ENCODE results near the gene TMEM141.
"Not testable (repeated sequence)": the region's sequence is repeated elsewhere in the genome, so short reads cannot be mapped to it uniquely, and the experiment has no call there.

The TMEM141 gene

DNA sequence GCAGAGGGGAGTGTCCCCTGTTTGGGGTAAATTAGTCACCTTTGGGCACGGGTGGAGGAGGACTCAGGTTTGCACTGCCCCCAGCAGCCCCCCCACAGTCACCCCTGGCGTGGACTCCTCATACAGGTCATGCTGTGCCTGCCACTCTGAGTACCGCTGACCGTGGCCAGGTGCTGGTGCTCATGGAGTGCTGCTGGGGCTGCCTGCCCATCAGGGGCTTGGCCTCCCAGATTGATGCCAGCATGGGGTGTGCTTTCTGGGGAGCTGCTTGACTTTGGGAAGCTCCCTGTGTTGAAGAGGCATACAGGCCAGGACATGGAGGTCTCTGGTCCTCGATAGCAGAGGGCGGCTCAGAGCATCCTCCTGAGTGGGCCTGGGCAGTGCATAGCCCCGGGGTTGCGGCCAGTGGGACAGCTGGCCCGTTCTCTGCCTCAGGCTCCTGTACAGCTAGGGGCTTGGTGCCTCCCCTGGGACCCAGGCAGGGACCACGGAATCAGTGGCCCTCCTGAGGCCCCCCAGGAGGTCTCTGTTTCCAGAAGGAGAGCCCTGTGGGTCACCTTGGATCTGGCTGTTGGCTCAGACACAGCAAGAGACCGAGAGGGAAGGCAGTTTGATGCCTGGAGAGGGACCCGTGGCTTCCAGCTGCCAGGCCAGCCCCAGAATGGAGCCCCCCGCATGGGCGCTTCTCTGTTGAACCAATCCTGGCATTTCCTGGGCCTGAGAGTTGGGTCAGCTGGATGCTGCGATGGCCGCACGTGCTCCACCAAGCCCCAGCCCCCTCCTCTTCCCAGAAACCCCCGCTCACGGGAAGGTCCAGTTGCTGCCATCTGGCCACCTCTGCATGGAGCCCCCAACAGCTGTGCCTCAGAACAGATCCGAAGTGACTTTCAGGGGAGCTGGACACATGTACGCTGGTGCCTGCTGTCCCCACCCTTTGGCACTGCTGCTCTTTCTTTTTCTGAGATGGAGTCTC, 45.1 kb downstream of the TMEM141 start:
- no peak for DNase-seq

DNA sequence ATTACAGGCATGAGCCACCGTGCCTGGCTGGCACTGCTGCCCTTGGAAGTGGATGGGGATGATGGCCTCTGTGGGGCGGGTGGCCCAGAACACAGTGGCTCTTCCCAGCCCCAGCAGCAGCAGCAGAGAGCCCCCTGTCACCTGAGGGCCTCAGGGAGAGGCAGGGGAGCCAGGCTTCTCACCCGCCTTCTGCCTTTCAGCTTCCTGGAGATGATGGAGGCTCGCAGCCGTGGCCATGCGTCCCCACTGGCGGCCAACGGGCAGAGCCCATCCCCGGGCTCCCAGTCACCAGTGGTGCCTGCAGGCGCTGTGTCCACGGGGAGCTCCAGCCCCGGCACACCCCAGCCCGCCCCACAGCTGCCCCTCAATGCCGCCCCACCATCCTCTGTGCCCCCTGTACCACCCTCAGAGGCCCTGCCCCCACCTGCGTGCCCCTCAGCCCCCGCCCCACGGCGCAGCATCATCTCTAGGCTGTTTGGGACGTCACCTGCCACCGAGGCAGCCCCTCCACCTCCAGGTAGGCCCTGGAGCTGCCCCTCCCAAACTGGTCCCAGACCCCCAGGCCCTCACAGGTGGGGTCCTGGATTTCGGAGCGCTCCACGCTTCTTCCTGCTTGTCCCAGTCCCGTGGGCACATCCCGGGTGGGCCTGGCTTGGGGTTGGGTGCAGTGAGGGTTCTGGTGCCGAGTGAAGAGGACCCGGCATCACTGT, 46.2 kb downstream of the TMEM141 start:
- no peak for DNase-seq

DNA sequence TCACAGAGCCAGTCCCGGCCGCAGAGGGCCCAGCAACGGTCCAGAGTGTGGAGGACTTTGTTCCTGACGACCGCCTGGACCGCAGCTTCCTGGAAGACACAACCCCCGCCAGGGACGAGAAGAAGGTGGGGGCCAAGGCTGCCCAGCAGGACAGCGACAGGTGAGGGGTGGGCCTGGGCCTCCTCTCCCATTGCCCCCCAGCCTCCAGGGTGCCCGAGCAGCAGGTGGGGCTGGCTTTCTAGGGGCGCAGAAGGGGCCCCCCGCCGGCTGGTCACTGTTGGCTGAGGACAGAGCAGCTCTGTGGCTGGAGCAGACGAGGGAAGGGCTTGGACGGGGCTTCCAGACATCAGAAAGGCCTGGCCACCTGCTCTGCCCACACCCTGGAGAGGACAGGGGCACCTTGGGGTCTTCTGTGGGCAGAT, 46.7 kb downstream of the TMEM141 start:
- not testable (repeated sequence) for DNase-seq

DNA sequence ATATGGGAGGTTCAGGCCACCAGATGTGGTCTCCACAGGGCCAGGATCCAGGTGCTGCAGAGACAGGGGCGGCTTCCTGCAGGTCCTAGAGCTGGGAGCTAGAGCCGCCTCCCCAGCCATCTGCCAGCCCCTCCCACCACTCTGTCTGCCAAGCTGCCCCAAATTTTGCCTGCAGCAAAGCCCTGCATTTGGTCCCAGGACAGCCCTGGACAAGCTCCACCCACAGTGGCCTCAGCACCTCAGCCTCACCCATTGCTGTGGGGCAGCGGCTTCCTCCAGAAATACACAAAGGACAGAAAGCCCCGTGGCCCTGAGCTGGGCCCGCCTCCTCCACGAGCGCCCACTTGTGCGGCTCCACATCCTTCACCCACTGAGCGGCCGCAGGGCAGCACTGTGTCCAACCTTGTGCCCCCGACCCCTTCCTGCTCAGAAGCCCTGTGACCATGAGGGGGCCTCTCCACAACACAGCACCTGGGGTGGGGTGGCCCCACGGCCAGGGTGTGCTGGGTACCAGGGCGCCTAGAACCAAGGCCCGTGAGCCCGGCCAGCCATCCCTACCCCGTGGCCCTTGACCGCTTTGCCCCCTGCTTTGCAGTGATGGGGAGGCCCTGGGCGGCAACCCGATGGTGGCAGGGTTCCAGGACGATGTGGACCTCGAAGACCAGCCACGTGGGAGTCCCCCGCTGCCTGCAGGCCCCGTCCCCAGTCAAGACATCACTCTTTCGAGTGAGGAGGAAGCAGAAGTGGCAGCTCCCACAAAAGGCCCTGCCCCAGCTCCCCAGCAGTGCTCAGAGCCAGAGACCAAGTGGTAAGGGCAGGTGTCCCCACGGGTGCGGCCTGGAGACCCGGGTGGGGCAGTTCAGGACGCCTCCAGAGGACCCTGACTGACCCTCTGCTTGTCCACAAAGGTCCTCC, 47.4 kb downstream of the TMEM141 start:
- no peak for DNase-seq

DNA sequence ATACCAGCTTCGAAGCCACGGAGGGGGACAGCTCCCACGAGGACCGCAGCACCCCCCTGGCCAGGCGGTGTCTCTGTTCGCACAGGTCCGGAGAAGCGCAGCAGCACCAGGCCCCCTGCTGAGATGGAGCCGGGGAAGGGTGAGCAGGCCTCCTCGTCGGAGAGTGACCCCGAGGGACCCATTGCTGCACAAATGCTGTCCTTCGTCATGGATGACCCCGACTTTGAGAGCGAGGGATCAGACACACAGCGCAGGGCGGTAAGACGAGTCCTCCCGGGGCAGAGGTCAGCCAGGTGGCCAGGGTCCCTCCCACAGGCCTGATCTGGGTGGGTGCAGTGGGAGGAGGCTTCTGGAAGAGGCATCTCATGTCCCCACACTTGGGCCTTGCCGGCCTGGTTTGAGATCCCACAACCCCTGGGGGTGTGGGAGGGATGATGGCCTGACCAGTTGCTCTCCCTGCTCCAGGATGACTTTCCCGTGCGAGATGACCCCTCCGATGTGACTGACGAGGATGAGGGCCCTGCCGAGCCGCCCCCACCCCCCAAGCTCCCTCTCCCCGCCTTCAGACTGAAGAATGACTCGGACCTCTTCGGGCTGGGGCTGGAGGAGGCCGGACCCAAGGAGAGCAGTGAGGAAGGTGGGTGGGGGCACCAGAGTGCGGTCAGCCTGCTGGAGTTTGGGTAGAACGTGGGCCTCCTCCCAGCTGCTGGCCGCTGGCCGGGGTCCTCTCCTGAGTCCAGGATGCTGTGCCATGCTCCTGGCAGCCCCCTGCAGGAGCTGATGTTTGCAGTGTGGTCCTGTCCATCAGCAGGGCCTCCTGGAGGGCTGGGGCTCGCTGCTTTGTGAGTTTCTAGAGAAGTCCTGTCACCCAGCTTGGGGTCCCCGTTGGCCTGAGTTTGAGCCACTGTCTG, 48.3 kb downstream of the TMEM141 start:
- no peak for DNase-seq

DNA sequence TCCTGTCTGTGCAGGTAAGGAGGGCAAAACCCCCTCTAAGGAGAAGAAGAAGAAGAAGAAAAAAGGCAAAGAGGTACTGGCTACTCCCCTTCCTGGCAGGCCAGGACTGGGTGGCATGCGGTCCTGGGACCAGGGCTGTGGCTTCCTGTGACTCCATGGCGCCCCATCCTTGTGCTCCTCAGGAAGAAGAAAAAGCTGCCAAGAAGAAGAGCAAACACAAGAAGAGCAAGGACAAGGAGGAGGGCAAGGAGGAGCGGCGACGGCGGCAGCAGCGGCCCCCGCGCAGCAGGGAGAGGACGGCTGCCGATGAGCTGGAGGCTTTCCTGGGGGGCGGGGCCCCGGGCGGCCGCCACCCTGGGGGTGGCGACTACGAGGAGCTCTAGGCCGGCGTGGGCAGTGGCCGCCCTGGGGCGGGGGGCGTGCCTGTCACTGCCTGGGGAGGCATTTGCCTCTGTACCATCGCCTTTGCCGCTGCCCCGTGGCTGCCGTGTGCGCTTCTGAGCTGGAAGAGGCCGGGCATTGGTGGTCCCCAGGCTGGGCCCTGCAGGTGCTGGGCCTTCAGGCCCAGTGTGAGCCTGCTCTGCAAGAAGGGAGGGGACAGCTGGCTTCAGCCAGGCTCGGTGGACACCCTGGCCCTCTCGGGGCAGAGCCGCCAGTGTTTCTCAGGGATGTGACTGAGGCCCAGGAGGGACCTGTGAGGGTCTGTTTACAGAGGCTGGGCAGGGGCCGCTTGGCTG, 49.2 kb downstream of the TMEM141 start:
- DNase-seq, result no peak

DNA sequence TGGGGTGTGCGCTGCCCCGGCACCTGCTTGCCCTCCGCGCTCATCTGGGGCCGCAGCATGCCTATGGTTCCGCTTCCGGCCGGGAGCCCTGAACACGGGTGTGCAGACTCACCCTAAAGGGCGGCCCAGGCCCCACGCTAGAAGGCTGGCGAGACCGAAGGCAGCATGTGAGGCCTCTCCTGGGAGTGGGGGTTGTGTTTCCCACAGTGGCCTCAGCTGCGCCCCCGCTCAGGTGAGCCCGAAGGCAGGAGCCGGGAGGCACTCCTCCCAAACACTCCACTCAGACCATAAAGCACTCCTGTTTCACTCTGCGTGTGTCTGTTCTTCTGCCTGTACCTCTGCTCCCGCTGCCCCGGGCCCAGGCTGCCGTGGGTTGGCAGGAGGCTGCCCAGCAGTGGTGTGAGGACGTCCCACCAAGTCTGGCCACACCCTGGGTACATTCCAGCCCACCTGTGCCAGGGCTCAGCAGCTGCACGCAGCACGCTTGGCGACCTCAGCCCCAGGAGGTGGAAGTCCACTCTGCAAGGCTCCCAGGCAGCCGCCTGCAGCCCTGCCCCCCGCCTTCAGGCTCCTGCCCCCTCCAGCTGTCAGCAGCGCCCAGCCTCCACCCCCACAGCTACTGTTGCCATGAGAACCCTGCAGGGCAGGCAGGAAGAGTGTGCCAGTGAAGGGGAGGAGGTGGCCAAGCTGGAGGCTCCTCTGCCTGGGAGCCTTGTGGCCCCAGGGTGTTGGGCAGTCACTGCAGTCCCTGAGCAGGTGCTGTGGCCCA, 49.9 kb downstream of the TMEM141 start:
- DNase-seq, result no peak

DNA sequence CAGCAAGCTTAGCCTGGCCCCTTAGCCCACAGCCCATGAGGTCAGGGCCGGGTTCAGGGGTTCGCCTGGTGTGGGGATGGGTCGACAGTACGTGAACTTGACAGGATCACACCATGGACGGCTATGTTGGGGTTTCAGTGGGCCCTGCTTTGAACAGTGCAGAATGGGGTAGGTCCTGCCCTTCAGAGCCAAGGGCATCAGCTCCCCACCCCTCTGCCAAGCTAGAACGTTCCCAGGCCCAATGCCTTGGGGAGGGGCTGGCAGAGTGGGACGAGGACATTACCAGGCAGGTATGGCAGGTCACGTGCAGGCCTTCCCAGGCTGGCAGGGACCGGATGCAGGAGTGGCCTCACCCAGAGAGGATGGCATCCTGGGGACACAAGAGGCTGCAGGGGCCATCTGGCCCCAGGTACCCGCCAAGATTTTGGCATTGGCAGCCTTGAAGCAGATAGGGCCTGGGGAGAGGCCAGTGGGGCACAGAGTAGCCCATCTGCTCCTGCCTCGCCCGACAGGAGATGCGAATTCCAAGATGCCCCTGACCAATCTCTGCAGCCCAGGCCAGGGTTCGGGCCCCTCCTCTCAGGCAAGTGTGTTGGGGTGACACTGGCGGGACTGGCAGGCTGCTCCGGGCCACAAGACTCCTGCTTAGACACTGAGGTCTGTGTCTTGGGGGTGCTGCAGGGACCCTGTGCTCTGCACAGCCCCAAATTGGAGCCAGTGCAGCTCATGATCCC, 50.7 kb downstream of the TMEM141 start:
- not testable (repeated sequence) for DNase-seq

DNA sequence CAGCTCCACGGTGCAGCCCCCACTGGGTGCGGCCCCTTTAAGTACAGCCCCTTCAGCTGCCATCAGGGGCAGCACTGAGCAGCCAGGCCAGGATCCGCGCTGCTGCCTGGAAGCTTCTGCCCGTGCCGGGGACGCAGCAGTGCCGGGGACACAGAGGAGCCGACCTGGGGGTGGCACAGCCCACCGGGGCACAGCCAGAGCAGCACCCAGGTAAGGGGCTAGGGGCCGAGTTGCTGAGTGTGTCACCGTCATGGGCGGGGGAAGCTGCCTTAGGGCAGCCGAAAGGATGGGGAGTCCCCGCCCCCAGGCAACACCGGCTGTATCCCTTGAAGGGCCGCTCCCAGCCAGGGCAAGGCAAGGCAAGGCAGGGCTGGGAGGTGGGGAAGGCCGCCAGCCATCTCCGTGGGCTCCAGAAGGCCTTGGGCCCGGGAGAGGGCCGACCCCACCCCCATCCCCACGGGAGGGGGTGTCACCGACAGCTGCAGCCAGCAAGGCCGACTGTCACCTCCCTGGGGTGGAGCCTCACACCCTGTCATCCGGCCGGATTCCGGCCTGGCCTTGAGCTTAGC, 51.3 kb downstream of the TMEM141 start, which contains the start of gene AJM1:
Gene AJM1 (plus strand): TSS at position 99 of the 569 bp plus-strand sequence. CDS start 1,937 bp downstream, outside the sequence.
- peak; percentile 53 to 66 (median 60) for DNase-seq
